AG10803 (cell line): ENCODE measurements around the gene CCDC190.
"Not testable (repeated sequence)": the region's sequence is repeated elsewhere in the genome, so short reads cannot be mapped to it uniquely, and the experiment has no call there.

Source experiments
- DNase-seq: peaks from one replicate; pipeline ENCODE4 v3.0.0; 2010; ENCODE audit warnings: low read depth
- H3K4me3 ChIP-seq: 2 replicates; pipeline ENCODE4 v1.5.1; 2011; ENCODE audit warnings: mild to moderate bottlenecking, low read length, control low read depth
- CTCF ChIP-seq: conservative IDR thresholded peaks from 2 replicates; pipeline ENCODE4 v1.5.1; 2011; ENCODE audit warnings: mild to moderate bottlenecking, low read length, control low read depth, inconsistent platforms

The CCDC190 gene

GRCh38 chr1:162832470-162832869 lies 28.5 kb downstream of the CCDC190 start:
- H3K4me3 ChIP-seq = no peak overlapping the region
- DNase-seq = no peak
- TF ChIP-seq CTCF = no peak

- no peak overlapping the region for H3K4me3 ChIP-seq
- DNase-seq = no peak
- no peak for TF ChIP-seq CTCF
These were observed 31.7 kb downstream of the CCDC190 start for GRCh38 chr1:162829268-162829667.

- H3K4me3 ChIP-seq = no peak overlapping the region
- no peak for DNase-seq
- no peak for TF ChIP-seq CTCF
These were observed 37.0 kb downstream of the CCDC190 start for GRCh38 chr1:162823771-162824525.

- no peak for TF ChIP-seq CTCF
- no peak for DNase-seq
- no peak overlapping the region for H3K4me3 ChIP-seq
These were observed 37.7 kb downstream of the CCDC190 start for GRCh38 chr1:162823231-162823630.

- peak overlapping the region; percentile 57 for H3K4me3 ChIP-seq
- no peak for TF ChIP-seq CTCF
- no peak for DNase-seq
These were observed 38.4 kb downstream of the CCDC190 start for GRCh38 chr1:162822391-162823200.

- DNase-seq, H3K4me3 ChIP-seq: not testable (repeated sequence)
These were observed 42.3 kb downstream of the CCDC190 start for GRCh38 chr1:162818666-162819065.

GRCh38 chr1:162818136-162818535 lies 42.8 kb downstream of the CCDC190 start:
- not testable (repeated sequence) for DNase-seq, H3K4me3 ChIP-seq

GRCh38 chr1:162812357-162812756 lies 48.6 kb downstream of the CCDC190 start:
- not testable (repeated sequence) for DNase-seq, H3K4me3 ChIP-seq

GRCh38 chr1:162807503-162807902 lies 53.5 kb downstream of the CCDC190 start:
- not testable (repeated sequence) for DNase-seq, H3K4me3 ChIP-seq
